Peyer's patch (tissue), 4 donors: Measurements from ENCODE around the gene CDH4. TPM values are rescaled to one million over a fixed set of nuclear protein-coding genes. Genes with fewer than 3 reads are reported as not detected.

ENCODE experiments used
- DNase-seq, 3 donors: peaks; one replicate each; pipeline ENCODE4 v3.0.0-alpha.2; 2017 to 2019
- H3K27ac ChIP-seq, 4 donors: fragments of 200-600 bp; sonication (generic); one replicate each; pipeline ENCODE4 v1.5.1; 2016 to 2019
- H3K27me3 ChIP-seq, 2 donors: fragments of 200-600 bp; sonication (generic); one replicate each; pipeline ENCODE4 v1.5.1; 2019
- H3K36me3 ChIP-seq, 3 donors: fragments of 200-600 bp; sonication (generic); one replicate each; pipeline ENCODE4 v1.5.1; 2016 to 2019
- H3K4me1 ChIP-seq, 4 donors: fragments of 200-600 bp; sonication (generic); one replicate each; pipeline ENCODE4 v1.5.1; 2016 to 2019
- H3K4me3 ChIP-seq, 4 donors: fragments of 200-600 bp; sonication (generic); 1 replicate in 3 of 4; 2 replicates in 1 of 4; pipeline ENCODE4 v1.5.1; 2016 to 2019; ENCODE audit warnings: mild to moderate bottlenecking in 1 of 4
- H3K9me3 ChIP-seq, 4 donors: fragments of 200-600 bp; sonication (generic); one replicate each; pipeline ENCODE4 v1.5.1; 2016 to 2019; ENCODE audit warnings: mild to moderate bottlenecking in 1 of 4
- POLR2A ChIP-seq, 2 donors: fragments of 450-650 bp; IDR thresholded peaks; one replicate each; pipeline ENCODE4 v1.5.1; 2017; ENCODE audit warnings: antibody characterized with exemption in 2 of 2, mild to moderate bottlenecking in 2 of 2, moderate library complexity in 2 of 2
- total RNA-seq, 4 donors: library from RNA; depleted of rRNA; stranded (reverse); fragments of >200 nt; gene quantifications; one replicate each; pipeline ENCODE4 v1.1.0, GENCODE V29; 2016
- TF ChIP-seq, protein P1 (sequence below), 6 experiments: fragments of 450-650 bp in 4 of 6; fragments of 200-600 bp in 2 of 6; sonication (generic) in 1 of 6; IDR thresholded peaks; one replicate each; pipeline ENCODE4 v1.5.1; 2017 to 2019; ENCODE audit warnings: antibody characterized with exemption in 6 of 6, mild to moderate bottlenecking in 3 of 6, moderate library complexity in 1 of 6

Gene CDH4
- total RNA-seq, 4 donors from 2014 or later: 0.27 TPM; not detected in 3

DNA sequence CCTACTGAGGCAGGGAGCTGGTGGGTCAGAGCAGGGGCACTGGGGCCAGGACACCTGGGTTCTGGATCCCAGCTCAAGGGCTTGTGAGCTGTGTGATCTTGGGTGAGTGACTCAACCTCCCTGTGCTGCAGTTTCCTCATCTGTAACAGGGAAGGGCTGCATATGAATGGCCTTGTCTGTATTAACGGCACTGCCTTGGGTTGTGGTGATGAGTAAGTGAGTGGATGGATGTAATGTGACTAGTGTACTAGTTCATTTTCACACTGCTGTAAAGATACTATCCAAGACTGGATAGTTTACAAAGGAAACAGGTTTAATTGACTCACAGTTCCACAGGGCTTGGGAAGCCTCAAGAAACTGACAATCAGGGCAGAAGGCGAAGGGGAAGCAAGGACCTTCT lies 580.1 kb downstream of the CDH4 start:
- H3K27me3 ChIP-seq: no peaks in the 10 kb centered on the region
- TF ChIP-seq, protein P1, sequence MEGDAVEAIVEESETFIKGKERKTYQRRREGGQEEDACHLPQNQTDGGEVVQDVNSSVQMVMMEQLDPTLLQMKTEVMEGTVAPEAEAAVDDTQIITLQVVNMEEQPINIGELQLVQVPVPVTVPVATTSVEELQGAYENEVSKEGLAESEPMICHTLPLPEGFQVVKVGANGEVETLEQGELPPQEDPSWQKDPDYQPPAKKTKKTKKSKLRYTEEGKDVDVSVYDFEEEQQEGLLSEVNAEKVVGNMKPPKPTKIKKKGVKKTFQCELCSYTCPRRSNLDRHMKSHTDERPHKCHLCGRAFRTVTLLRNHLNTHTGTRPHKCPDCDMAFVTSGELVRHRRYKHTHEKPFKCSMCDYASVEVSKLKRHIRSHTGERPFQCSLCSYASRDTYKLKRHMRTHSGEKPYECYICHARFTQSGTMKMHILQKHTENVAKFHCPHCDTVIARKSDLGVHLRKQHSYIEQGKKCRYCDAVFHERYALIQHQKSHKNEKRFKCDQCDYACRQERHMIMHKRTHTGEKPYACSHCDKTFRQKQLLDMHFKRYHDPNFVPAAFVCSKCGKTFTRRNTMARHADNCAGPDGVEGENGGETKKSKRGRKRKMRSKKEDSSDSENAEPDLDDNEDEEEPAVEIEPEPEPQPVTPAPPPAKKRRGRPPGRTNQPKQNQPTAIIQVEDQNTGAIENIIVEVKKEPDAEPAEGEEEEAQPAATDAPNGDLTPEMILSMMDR (IDR thresholded peaks at IDR 0.05): no peak
- TF ChIP-seq POLR2A (IDR thresholded peaks at IDR 0.05): no peak
- no peak for DNase-seq
- no peak overlapping the region for H3K4me3 ChIP-seq
- no peaks in the 10 kb centered on the region for H3K36me3 ChIP-seq
- no peaks in the 10 kb centered on the region for H3K4me1 ChIP-seq
- H3K9me3 ChIP-seq: no peaks in the 10 kb centered on the region
- H3K27ac ChIP-seq: no peak overlapping the region

DNA sequence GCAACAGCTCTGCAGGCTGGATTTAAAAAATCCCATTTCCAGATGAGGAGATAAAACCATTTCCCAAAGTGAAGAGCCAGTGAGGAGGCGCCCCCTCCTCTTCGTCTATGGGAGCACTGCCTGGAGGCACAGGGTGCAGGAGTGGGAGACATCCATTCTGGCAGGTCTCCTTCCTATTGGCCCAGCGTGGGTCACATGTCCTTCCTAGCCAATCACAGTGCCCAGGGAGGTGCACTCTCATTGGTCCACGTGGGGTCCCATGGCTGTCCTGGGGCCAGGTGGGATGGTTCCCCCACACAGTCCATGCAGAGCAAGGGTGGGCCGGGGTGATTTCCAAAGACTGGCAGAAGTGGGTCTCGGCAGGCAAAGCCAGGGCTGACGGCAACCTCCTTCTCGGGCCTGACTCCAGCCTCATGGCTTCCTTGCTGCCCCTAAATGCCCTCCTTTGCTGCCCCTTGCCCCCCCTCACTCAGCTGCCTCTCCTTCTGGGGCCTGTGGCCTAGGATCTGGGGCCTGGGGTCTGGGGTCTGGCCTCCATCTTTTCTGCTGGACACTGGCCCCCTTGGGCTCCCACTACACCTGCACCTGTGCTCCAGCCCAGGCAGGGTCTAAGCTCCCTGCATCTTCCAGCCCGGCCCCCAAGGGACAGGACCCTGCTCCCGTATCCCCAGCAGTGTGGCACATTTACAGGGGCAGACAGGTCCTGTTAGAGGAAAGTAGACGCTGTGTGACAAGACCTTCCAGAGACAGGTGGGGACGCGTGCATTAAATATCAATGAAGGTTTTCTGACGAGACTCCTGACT lies 581.9 kb downstream of the CDH4 start:
- Histone ChIP-seq H3K27me3 (no peaks in the 10 kb centered on the region), H3K36me3 (no peaks in the 10 kb centered on the region), H3K4me3 (no peak overlapping the region), H3K27ac (no peak overlapping the region), H3K9me3 (no peaks in the 10 kb centered on the region), H3K4me1 (no peaks in the 10 kb centered on the region)
- no peak for DNase-seq
- TF ChIP-seq, protein P1 (IDR thresholded peaks at IDR 0.05): no peak
- TF ChIP-seq POLR2A (IDR thresholded peaks at IDR 0.05): no peak

DNA sequence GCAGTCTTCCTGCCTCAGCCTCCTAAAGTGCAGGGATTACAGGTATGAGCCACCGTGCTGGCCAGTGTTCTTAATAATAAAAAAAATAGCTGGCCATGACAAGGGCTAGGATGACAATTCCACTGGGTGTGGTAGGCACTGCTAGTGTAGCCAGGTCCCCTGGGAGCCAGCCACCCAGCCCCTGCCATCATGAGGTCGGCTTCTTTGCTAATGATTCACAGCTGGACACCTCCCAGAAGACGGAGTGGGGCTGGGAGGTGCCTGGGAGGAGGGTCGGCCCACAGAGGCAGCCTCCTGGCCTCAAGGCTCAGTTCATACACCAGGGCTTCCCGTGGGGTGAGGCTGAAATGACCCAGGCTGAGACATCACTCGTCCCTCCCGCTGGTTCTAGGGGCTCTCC lies 583.2 kb downstream of the CDH4 start:
- no peak overlapping the region for H3K27ac ChIP-seq
- no peaks in the 10 kb centered on the region for H3K36me3 ChIP-seq
- H3K4me1 ChIP-seq: no peaks in the 10 kb centered on the region
- no peaks in the 10 kb centered on the region for H3K27me3 ChIP-seq
- DNase-seq: no peak
- TF ChIP-seq, protein P1 (IDR thresholded peaks at IDR 0.05): no peak
- no peak for TF ChIP-seq POLR2A (IDR thresholded peaks at IDR 0.05)
- H3K9me3 ChIP-seq: no peaks in the 10 kb centered on the region
- H3K4me3 ChIP-seq: no peak overlapping the region

DNA sequence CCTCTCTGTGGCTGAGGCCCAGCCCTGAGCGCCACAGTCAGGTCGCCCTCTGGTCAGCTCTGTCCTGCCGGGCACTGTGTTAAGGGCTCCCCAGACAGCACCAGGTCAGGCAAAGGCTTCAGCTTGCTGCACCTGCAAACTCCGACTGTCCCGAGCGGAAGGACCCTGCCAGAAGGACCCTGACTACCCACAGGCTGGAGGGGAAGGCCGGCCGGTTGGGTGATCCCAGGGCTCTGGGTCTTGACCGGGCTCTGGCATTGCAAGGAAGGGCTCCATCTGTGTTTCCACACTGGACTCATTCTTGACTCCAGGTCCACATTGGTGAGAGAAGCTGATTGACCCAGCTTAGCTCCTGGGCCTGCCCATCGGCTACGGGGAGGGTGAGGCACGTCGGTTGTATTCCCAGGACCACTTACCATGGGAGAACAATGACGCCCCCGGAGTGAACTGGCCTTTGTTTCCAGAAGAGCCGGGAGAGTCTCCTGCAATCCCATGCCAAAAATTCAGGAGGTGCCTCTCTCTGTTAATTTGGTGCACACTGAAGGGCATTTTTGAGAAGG lies 583.8 kb downstream of the CDH4 start:
- Histone ChIP-seq H3K9me3 (no peaks in the 10 kb centered on the region), H3K27ac (no peak overlapping the region), H3K4me3 (no peak overlapping the region), H3K4me1 (no peaks in the 10 kb centered on the region), H3K27me3 (no peaks in the 10 kb centered on the region), H3K36me3 (no peaks in the 10 kb centered on the region)
- TF ChIP-seq POLR2A (IDR thresholded peaks at IDR 0.05): no peak
- TF ChIP-seq, protein P1 (IDR thresholded peaks at IDR 0.05): no peak
- DNase-seq: no peak

DNA sequence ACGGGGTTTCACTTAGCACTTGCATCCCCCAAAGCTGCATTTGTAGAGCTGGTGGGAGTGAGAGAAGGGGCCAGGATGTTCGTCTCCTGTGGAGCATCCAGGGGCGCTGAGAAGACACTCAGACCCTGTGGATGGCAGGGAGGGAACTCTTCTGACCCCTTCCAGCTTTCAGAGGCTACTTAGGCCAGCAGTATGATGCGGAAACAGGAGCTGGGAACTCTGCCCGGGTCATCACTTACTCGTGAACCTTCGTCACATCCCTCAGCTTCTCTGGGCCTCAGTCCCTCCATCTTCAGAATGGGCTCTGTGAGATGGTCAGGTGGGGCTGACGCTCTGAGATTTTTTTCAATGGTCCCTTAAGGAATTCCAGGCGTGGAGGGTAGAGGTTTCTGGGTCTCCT lies 585.1 kb downstream of the CDH4 start:
- H3K4me3 ChIP-seq: no peak overlapping the region
- H3K27ac ChIP-seq: no peak overlapping the region
- no peaks in the 10 kb centered on the region for H3K4me1 ChIP-seq
- H3K27me3 ChIP-seq: no peaks in the 10 kb centered on the region
- H3K9me3 ChIP-seq: no peaks in the 10 kb centered on the region
- DNase-seq: no peak
- TF ChIP-seq, protein P1 (IDR thresholded peaks at IDR 0.05): no peak
- TF ChIP-seq POLR2A (IDR thresholded peaks at IDR 0.05): no peak
- no peaks in the 10 kb centered on the region for H3K36me3 ChIP-seq
